SK-N-SH (cell line): Measurements from ENCODE around the gene OTUD5. TPM values are rescaled to one million over a fixed set of nuclear protein-coding genes. Genes with fewer than 3 reads are reported as not detected.
A peak's percentile ranks its signal among the peaks of the same experiment; 100 is the strongest.

Experiments
- CTCF ChIA-PET: fragments of 300-600, 350-600 bp; formaldehyde crosslinking; extraction: SDS; loops from one replicate; lab custom pipeline; 2021; lab: Yijun Ruan, JAX
- POLR2A ChIA-PET: fragments of 350-600 bp; sonication (Branson Sonifier 250); formaldehyde crosslinking; extraction: SDS; loops from one replicate; lab custom pipeline; 2020; ENCODE audit warnings: antibody characterized with exemption, inconsistent platforms; lab: Yijun Ruan, JAX
- DNase-seq: peaks from one replicate; pipeline ENCODE4 v3.0.0; 2012
- H2AFZ ChIP-seq: fragments of 200-600 bp; sonication (generic); 2 replicates; pipeline ENCODE4 v1.8.1; 2016; ENCODE audit warnings: antibody characterized with exemption, mild to moderate bottlenecking, low read depth
- H3F3A ChIP-seq: fragments of 200-600 bp; sonication (generic); replicated peaks from 2 replicates; pipeline ENCODE3; 2016; ENCODE audit warnings: antibody characterized with exemption, mild to moderate bottlenecking; ENCODE audit not compliant: insufficient read depth
- H3K27ac ChIP-seq, 2 experiments: fragments of 200-500 bp in 1 of 2; fragments of 200-600 bp in 1 of 2; sonication (Bioruptor generic) in 1 of 2; sonication (generic), shearing (Covaris generic) in 1 of 2; 2 replicates each; pipeline versions ENCODE4 v1.5.1 to v1.6.1; 2014 to 2016; ENCODE audit warnings: low read depth in 2 of 2, inconsistent platforms in 1 of 2, low read length in 1 of 2, mild to moderate bottlenecking in 1 of 2, mixed read lengths in 1 of 2
- H3K27me3 ChIP-seq: fragments of 200-600 bp; sonication (generic), shearing (Covaris generic); 2 replicates; pipeline ENCODE4 v1.6.1; 2016; ENCODE audit warnings: mixed run types; ENCODE audit not compliant: insufficient read depth
- H3K36me3 ChIP-seq, 2 experiments: fragments of 200-500 bp in 1 of 2; fragments of 200-600 bp in 1 of 2; sonication (Bioruptor generic) in 1 of 2; sonication (generic) in 1 of 2; replicated peaks in 1 of 2; 2 replicates each; pipeline versions ENCODE3 to v1.5.1; 2014 to 2016; ENCODE audit warnings: low read length in 1 of 2, mild to moderate bottlenecking in 1 of 2; ENCODE audit not compliant: insufficient read depth in 2 of 2, control insufficient read depth in 1 of 2
- H3K4me1 ChIP-seq, 2 experiments: fragments of 200-500 bp in 1 of 2; fragments of 200-600 bp in 1 of 2; sonication (Bioruptor generic) in 1 of 2; sonication (generic), shearing (Covaris generic) in 1 of 2; 2 replicates each; pipeline versions ENCODE4 v1.5.1 to v1.6.1; 2014 to 2016; ENCODE audit warnings: low read depth in 1 of 2, low read length in 1 of 2, mixed run types in 1 of 2; ENCODE audit not compliant: insufficient read depth in 2 of 2, control insufficient read depth in 1 of 2
- H3K4me2 ChIP-seq: fragments of 200-600 bp; sonication (generic), shearing (Covaris generic); 2 replicates; pipeline ENCODE4 v1.6.1; 2017; ENCODE audit warnings: mixed run types
- H3K4me3 ChIP-seq, 2 experiments: fragments of 200-500 bp in 1 of 2; fragments of 200-600 bp in 1 of 2; sonication (Bioruptor generic) in 1 of 2; sonication (generic), shearing (Covaris generic) in 1 of 2; 2 replicates each; pipeline versions ENCODE4 v1.5.1 to v1.8.1; 2014 to 2016; ENCODE audit warnings: low read depth in 2 of 2, inconsistent platforms in 1 of 2, low read length in 1 of 2, mild to moderate bottlenecking in 1 of 2, mixed read lengths in 1 of 2, moderate library complexity in 1 of 2
- H3K79me2 ChIP-seq: fragments of 200-600 bp; sonication (generic); 2 replicates; pipeline ENCODE4 v1.8.1; 2017; ENCODE audit warnings: mild to moderate bottlenecking; ENCODE audit not compliant: insufficient read depth
- H3K9ac ChIP-seq: fragments of 200-600 bp; sonication (generic); 2 replicates; pipeline ENCODE4 v1.6.1; 2017; ENCODE audit warnings: mixed run types
- H3K9me2 ChIP-seq: fragments of 200-600 bp; sonication (generic); 2 replicates; pipeline ENCODE4 v1.6.1; 2017; ENCODE audit warnings: mixed run types
- H3K9me3 ChIP-seq: fragments of 200-600 bp; sonication (generic); 2 replicates; pipeline ENCODE4 v1.6.1; 2017; ENCODE audit warnings: mixed run types, mild to moderate bottlenecking, moderate library complexity
- H4K20me1 ChIP-seq: fragments of 200-600 bp; sonication (generic); 2 replicates; pipeline ENCODE4 v1.6.1; 2017; ENCODE audit warnings: mild to moderate bottlenecking, mixed run types; ENCODE audit not compliant: insufficient read depth
- EZH2phosphoT487 ChIP-seq: fragments of 200-600 bp; sonication (generic); IDR thresholded peaks from 2 replicates; pipeline ENCODE4 v1.6.1; 2017; ENCODE audit warnings: low read depth, mixed run types, mild to moderate bottlenecking, antibody characterized with exemption, moderate library complexity, borderline replicate concordance
- IRF3 ChIP-seq: fragments of 150-350 bp; IDR thresholded peaks from 2 replicates; pipeline ENCODE4 v1.6.1; 2016; ENCODE audit warnings: mild to moderate bottlenecking, low read depth, low read length
- MEF2A ChIP-seq: IDR thresholded peaks from 2 replicates; pipeline ENCODE4 v1.4.0; 2012; ENCODE audit warnings: low read depth, borderline replicate concordance
- NFIC ChIP-seq: IDR thresholded peaks from 2 replicates; pipeline ENCODE4 v1.4.0; 2012; ENCODE audit warnings: borderline replicate concordance
- PBX3 ChIP-seq: IDR thresholded peaks from 2 replicates; pipeline ENCODE4; 2012
- POLR2AphosphoS5 ChIP-seq: IDR thresholded peaks from 2 replicates; pipeline ENCODE4 v1.6.1; 2012; ENCODE audit warnings: low read depth, low read length
- RAD21 ChIP-seq: IDR thresholded peaks from 2 replicates; pipeline ENCODE4 v1.6.1; 2012; ENCODE audit warnings: mild to moderate bottlenecking, low read length
- RCOR1 ChIP-seq: fragments of 150-350 bp; IDR thresholded peaks from 2 replicates; pipeline ENCODE4 v1.6.1; 2017; ENCODE audit warnings: antibody characterized with exemption, low read length
- SMC3 ChIP-seq: IDR thresholded peaks from 2 replicates; pipeline ENCODE4 v1.6.1; 2012; ENCODE audit warnings: low read depth, low read length, improper control_type of control experiment
- TCF12 ChIP-seq: IDR thresholded peaks from 2 replicates; pipeline ENCODE4 v1.4.0; 2012
- YY1 ChIP-seq: IDR thresholded peaks from 2 replicates; pipeline ENCODE4 v1.4.0; 2012; ENCODE audit warnings: low read depth, mild to moderate bottlenecking
- WGBS: methylation state at CpG from one replicate; pipeline ENCODE4 v1.1.6; 2017; ENCODE audit warnings: low lambda C conversion rate; 5-methylcytosine and 5-hydroxymethylcytosine counted together
- polyA plus RNA-seq, 3 experiments: library from polyadenylated mRNA; depleted of rRNA; stranded (reverse); fragments of >200 nt; gene quantifications; 2 replicates each; pipeline ENCODE4 v1.2.3, GENCODE V29; 2012
- TF ChIP-seq, protein P1 (sequence below): IDR thresholded peaks from 2 replicates; pipeline ENCODE4 v1.4.0; 2012; ENCODE audit warnings: low read depth, borderline replicate concordance
- TF ChIP-seq, protein P2 (sequence below): fragments of 200-600 bp; sonication (generic); IDR thresholded peaks from 2 replicates; pipeline ENCODE4 v1.6.1; 2017; ENCODE audit warnings: antibody characterized with exemption, mild to moderate bottlenecking, moderate library complexity

Gene OTUD5
- polyA plus RNA-seq, 1 of the 3 experiments (the other 2 are of a cell fraction), result 90.4 TPM

- TF ChIP-seq NFIC (no peak), RCOR1 (no peak), PBX3 (no peak), YY1 (no peak), EZH2phosphoT487 (no peak)
- TF ChIP-seq, protein P1, sequence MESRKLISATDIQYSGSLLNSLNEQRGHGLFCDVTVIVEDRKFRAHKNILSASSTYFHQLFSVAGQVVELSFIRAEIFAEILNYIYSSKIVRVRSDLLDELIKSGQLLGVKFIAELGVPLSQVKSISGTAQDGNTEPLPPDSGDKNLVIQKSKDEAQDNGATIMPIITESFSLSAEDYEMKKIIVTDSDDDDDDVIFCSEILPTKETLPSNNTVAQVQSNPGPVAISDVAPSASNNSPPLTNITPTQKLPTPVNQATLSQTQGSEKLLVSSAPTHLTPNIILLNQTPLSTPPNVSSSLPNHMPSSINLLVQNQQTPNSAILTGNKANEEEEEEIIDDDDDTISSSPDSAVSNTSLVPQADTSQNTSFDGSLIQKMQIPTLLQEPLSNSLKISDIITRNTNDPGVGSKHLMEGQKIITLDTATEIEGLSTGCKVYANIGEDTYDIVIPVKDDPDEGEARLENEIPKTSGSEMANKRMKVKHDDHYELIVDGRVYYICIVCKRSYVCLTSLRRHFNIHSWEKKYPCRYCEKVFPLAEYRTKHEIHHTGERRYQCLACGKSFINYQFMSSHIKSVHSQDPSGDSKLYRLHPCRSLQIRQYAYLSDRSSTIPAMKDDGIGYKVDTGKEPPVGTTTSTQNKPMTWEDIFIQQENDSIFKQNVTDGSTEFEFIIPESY, result no peak
These were observed 16.6 kb upstream of the OTUD5 start (continued) for GRCh38 chrX:48974033-48974432.

DNA sequence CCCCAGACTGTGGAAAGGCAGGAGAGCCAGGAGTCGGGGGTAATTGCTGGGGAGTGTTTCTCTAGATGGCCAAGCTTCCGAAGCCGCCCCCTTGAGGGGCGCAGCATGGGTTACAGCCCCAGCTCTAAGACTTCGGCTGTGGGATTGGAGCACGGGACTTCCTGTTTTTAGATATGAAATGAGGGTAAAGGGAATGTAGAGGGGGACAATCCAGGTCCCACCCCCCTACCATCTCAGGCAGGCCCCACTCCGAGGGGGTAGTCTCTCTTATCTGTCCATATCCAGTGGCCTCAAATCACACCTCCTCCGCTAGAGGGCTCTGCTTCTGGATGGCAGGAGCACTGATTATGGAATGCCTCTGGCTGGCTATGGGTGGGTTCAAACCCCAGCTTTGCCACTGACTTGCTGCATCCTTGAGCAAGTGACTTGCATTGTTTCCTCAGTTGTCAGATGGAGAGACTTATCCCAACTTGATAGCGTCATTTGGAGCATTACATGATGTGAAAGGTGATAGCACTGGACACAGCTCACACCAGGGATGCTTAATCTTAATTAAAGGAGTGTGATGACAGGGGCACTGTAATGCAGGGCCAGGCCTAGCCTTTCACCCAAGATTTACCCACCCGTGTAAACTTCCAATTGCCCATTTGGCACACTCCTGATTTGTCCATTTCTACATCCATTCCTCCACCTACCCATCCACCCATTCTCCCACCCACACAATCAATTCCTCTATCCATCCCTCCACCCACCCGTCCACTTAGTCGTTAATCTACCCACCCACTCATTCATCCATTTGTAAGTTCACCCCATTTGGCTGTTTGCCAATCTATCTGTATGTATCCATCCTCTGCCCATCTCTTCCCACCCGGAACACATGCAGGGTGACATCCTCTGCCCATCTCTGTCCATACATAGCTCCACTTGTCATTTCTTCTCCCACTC is 15.1 kb upstream of the OTUD5 start:
- Histone ChIP-seq H3F3A (no peaks in the 10 kb centered on the region), H3K27me3 (peaks cover 20% of the 10 kb centered on the region; the same call in 1 of the 2 replicates), H3K9me2 (no peaks in the 10 kb centered on the region), H3K27ac (peak overlapping the region in 1 of 2 experiments; percentile 29; a peak in 1 of 4 replicates), H3K4me2 (peak overlapping the region; percentile 55), H3K79me2 (no peaks in the 10 kb centered on the region), H3K9ac (no peak overlapping the region), H4K20me1 (no peaks in the 10 kb centered on the region), H2AFZ (no peak overlapping the region), H3K4me1 (peaks cover 0 to 12% of the 10 kb centered on the region in 2 experiments; a peak in 1 of 4 replicates), H3K36me3 (peaks cover 3 to 18% of the 10 kb centered on the region in 2 experiments), H3K4me3 (peak overlapping the region; percentile 37 to 44; a peak in 3 of 4 replicates), H3K9me3 (no peaks in the 10 kb centered on the region)
- CTCF ChIA-PET, result interaction anchor here (0.6 to 2.0 kb wide), 16 partner anchors 9 to 341 kb away, joined by 3 to 14 read pairs (median 4); partner anchors contain the start of gene GRIPAP1
- 0 out of 2 replicates have a peak, but pooled peaks have one; percentile 3 for TF ChIP-seq PBX3
- TF ChIP-seq, protein P2, sequence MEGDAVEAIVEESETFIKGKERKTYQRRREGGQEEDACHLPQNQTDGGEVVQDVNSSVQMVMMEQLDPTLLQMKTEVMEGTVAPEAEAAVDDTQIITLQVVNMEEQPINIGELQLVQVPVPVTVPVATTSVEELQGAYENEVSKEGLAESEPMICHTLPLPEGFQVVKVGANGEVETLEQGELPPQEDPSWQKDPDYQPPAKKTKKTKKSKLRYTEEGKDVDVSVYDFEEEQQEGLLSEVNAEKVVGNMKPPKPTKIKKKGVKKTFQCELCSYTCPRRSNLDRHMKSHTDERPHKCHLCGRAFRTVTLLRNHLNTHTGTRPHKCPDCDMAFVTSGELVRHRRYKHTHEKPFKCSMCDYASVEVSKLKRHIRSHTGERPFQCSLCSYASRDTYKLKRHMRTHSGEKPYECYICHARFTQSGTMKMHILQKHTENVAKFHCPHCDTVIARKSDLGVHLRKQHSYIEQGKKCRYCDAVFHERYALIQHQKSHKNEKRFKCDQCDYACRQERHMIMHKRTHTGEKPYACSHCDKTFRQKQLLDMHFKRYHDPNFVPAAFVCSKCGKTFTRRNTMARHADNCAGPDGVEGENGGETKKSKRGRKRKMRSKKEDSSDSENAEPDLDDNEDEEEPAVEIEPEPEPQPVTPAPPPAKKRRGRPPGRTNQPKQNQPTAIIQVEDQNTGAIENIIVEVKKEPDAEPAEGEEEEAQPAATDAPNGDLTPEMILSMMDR, result peak; percentile 70
- TF ChIP-seq RAD21, result peak; percentile 32
- no peak for TF ChIP-seq TCF12
- TF ChIP-seq NFIC, result no peak
- TF ChIP-seq MEF2A, result no peak
- TF ChIP-seq POLR2AphosphoS5, result no peak
- no peak for TF ChIP-seq EZH2phosphoT487
- no peak for TF ChIP-seq IRF3
- TF ChIP-seq SMC3, result peak; percentile 29
- DNase-seq, result peak; percentile 70
- 20% methylated on average over 13 of the region's 13 CpGs for WGBS
- POLR2A ChIA-PET, result interaction anchor here (1.4 kb wide), 2 partner anchors 11 to 14 kb away, joined by 6 to 9 read pairs; partner anchors contain the start of gene OTUD5
